GM12872 (cell line): ENCODE data around the gene CHMP4A.

Experiments
- TF ChIP-seq, protein P1 (sequence below): IDR thresholded peaks from 3 replicates; pipeline ENCODE4 v1.5.1; 2011; ENCODE audit warnings: low read depth, mild to moderate bottlenecking, low read length, moderate library complexity; ENCODE audit not compliant: insufficient read depth

The CHMP4A gene

DNA sequence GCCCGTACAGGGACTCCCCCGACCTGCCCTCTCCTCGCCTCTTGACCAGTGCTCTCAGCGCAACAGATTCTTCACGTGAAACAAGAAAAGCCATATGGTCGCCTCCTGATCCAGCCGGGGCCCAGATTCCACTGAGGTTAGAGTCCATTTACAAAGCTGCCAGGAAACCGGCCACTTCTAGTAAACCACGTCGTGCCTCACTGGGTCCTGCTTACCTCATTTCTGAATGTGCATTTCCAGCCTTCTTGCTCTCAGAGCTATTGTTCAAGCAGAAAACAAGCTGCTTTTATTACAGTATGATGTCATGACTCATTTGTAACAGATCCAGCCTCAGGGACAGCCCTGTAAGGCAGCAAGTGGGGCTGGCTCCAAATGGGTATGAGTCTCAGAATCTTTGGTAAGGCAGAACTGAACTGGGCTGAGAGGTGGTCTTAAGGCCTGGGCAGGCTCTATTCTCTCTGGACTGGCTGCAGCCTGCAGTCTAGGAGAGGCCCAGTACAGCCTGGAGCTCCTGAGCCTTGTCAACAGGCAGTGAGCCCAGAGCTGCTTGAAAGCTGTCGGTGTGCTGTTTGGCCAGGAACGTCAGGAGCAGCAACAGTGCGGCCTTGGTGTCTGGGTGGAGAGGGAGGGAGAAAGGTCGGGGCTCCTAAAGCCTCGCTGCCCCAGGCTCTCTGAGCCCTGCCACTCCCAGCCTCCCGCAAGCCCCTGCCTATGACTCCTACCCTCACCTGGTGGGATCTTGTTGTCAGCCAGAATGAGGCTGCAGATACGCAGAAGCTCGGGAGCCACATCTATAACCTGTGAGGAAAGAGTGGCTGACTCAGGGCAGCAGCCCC is 33.1 kb downstream of the CHMP4A start:
- TF ChIP-seq, protein P1, sequence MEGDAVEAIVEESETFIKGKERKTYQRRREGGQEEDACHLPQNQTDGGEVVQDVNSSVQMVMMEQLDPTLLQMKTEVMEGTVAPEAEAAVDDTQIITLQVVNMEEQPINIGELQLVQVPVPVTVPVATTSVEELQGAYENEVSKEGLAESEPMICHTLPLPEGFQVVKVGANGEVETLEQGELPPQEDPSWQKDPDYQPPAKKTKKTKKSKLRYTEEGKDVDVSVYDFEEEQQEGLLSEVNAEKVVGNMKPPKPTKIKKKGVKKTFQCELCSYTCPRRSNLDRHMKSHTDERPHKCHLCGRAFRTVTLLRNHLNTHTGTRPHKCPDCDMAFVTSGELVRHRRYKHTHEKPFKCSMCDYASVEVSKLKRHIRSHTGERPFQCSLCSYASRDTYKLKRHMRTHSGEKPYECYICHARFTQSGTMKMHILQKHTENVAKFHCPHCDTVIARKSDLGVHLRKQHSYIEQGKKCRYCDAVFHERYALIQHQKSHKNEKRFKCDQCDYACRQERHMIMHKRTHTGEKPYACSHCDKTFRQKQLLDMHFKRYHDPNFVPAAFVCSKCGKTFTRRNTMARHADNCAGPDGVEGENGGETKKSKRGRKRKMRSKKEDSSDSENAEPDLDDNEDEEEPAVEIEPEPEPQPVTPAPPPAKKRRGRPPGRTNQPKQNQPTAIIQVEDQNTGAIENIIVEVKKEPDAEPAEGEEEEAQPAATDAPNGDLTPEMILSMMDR: no peak

DNA sequence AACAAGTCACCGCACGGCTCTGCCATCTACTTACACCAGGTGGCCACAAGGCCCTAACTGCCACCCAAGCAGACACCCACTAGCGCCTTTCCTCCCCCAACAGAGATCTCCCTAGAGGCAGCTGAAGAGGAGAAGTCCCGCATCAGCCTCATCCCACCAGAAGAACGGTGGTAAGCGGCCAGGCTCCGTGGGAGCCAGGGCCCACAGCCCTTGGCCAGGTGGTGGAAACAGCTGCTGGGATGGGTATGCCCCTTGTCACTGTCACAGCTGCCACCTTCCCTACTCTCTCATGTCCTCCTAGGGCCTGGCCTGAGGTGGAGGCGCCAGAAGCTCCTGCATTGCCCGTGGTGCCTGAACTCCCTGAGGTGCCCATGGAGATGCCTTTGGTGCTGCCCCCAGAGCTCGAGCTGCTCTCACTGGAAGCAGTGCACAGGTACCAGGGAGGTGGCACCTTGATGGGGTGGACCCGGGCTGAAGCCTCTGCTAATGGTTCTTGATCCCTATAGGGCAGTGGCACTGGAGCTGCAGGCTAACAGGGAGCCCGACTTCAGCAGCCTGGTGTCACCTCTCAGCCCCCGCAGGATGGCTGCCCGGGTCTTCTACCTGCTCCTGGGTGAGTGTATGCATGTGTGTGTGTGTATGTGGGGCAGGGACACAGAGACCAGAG is 33.9 kb downstream of the CHMP4A start:
- TF ChIP-seq, protein P1: no peak

DNA sequence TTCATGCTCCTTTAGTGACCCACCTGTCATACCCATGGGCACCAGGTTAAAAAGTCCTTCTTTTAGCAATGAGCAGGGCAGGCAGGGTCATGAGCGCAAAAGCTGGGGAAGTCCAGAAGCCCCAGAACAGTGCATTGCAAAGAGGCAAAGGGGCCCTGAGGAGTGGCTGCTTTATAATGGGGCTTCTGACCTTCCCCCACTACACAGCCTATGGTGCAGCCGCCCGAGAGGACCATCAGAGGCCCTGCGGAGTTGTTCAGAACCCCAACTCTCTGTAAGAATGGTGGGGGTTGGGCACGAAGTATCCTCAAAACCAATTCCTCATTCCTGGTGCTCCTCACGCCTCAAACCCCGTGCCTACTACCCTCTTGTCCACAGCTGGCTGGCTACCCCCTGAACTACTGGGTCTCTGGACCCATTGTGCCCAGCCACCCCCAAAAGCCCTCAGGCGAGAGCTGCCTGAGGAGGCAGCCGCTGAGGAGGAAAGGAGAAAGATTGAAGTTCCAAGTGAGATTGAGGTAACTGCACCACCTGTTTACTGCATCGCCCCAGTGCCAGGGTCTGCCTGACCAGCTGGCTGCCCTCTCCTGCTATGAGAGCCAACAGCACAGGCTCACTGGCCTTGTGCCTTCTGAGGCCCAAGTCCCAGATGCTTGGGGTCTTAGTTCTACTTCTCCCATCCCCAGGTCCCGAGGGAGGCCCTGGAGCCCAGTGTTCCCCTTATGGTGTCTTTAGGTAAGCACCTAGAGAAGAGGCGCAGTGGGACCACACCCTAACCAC is 34.7 kb downstream of the CHMP4A start:
- TF ChIP-seq, protein P1: no peak

DNA sequence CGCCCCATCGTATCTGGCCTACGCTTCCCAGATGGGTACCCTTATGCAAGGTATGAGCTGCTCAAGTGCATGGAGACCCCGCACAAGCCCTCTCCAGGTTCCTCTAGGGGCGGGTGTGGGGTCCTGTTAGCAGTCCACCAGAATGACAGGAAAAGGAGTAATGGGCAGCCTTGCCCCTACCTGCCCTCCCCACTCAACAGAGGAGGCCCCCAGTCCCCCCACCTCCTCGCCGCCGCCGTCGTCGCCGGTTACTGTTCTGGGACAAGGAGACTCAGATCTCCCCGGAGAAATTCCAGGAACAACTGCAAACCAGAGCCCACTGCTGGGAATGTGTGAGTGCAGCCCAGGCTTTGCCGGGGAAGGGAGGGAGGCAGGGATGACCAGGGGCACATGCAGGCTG is 35.4 kb downstream of the CHMP4A start:
- TF ChIP-seq, protein P1: no peak

DNA sequence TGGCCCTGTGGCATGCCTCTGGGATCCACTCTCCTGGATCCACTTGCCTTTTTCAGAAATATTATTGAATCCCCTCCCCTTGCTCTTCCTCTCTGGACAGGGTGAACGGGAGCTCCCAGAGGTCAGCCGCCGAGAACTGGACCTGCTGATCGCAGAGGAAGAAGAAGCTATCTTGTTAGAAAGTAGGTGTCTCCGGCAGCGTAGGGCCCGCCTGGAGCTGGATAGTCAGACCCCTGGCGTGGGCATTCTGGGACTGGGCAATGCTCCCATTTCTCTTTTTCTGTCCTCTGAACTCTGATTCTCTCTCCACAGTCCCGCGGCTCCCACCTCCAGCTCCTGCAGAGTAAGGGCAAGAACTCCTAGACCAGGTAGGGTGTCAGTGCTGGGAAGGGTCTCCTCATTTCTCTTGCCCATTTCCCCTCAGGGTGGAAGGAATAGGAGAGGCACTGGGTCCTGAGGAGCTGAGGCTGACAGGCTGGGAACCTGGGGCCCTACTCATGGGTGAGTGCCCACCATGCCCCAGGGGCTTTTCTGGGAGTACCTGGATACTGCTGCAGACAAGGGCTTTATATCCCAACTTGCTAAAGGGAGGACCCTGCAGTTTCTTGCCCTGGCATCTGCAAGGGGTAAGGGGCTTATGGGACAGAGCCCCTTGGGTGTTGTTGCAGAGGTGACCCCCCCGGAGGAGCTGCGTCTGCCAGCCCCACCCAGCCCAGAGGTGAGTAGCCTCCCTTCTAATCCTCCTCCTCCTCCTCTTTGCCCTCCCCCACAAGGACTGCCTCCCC is 36.1 kb downstream of the CHMP4A start:
- TF ChIP-seq, protein P1: no peak

DNA sequence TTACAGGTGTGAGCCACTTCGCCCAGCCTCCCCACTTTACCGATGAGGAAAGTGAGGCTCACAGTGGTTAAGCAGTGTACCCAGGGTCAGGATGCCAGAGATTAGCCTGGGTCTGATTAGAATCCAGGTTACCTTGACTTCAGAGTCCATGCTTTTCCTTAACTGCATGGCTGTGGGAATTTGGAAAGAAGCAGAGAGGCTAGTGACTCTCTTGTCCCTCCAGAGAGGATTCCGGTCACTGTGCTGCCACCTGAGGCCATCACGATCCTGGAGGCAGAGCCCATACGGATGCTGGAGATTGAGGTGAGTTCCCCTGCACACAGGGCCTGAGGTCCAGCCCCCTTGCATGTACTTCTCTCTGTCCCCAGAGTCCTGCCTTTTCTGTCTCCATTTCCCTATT is 36.7 kb downstream of the CHMP4A start:
- TF ChIP-seq, protein P1: no peak
